Suprapubic skin (tissue), 4 donors: ENCODE data around the gene SMAD7.

Experiments used
- CTCF ChIP-seq, 2 donors: fragments of 200-600 bp in 1 of 2; fragments of 450-650 bp in 1 of 2; sonication (generic) in 1 of 2; IDR thresholded peaks; one replicate each; pipeline ENCODE4 v1.5.1; 2016 to 2019; ENCODE audit warnings: antibody characterized with exemption in 2 of 2, mild to moderate bottlenecking in 1 of 2, moderate library complexity in 1 of 2
- EP300 ChIP-seq: sonication (generic); formaldehyde crosslinking; IDR thresholded peaks from one replicate; pipeline ENCODE4 v1.6.1; 2017; ENCODE audit warnings: antibody characterized with exemption
- POLR2A ChIP-seq, 2 donors: fragments of 450-650 bp; IDR thresholded peaks; one replicate each; pipeline ENCODE4 v1.6.1; 2017; ENCODE audit warnings: antibody characterized with exemption in 2 of 2, mild to moderate bottlenecking in 2 of 2, moderate library complexity in 2 of 2
- POLR2AphosphoS5 ChIP-seq, 3 donors: sonication (generic); formaldehyde crosslinking; IDR thresholded peaks; one replicate each; pipeline ENCODE4 v1.6.1; 2017; ENCODE audit warnings: antibody characterized with exemption in 3 of 3

GRCh38 chr18:48885266-48885923 lies 65.4 kb downstream of the SMAD7 start:
- TF ChIP-seq CTCF (IDR thresholded peaks at IDR 0.05) (no peak), POLR2A (IDR thresholded peaks at IDR 0.05) (no peak), POLR2AphosphoS5 (IDR thresholded peaks at IDR 0.05) (no peak), EP300 (no peak)
